Stomach (tissue), 9 donors: ENCODE data around the gene MYO9A. TPM values are rescaled to one million over a fixed set of nuclear protein-coding genes. Genes with fewer than 3 reads are reported as not detected.

ENCODE experiments used
- DNase-seq, 2 donors: peaks; one replicate each; pipeline versions ENCODE4 v3.0.0 to v3.0.0-alpha.2; 2013 to 2019
- H3K27ac ChIP-seq, 5 donors: fragments of 200-600 bp in 4 of 5; sonication (generic) in 4 of 5; one replicate each; pipeline ENCODE4 v1.5.1; 2013 to 2019; ENCODE audit warnings: mild to moderate bottlenecking in 1 of 5, moderate library complexity in 1 of 5
- H3K27me3 ChIP-seq, 3 donors: fragments of 200-600 bp; sonication (generic); one replicate each; pipeline ENCODE4 v1.5.1; 2017 to 2019; ENCODE audit warnings: mixed run types in 1 of 3
- H3K36me3 ChIP-seq, 4 donors: fragments of 200-600 bp; sonication (generic); 1 replicate in 3 of 4; 2 replicates in 1 of 4; pipeline ENCODE4 v1.5.1; 2016 to 2019
- H3K4me1 ChIP-seq, 4 donors: fragments of 200-600 bp; sonication (generic); one replicate each; pipeline ENCODE4 v1.5.1; 2016 to 2019
- H3K4me3 ChIP-seq, 4 donors: fragments of 200-600 bp; sonication (generic) in 3 of 4; one replicate each; pipeline ENCODE4 v1.5.1; 2016 to 2019; ENCODE audit warnings: mild to moderate bottlenecking in 1 of 4
- H3K9me3 ChIP-seq, 4 donors: fragments of 200-600 bp; sonication (generic); one replicate each; pipeline ENCODE4 v1.5.1; 2016 to 2019
- CTCF ChIP-seq, 7 experiments: fragments of 450-650 bp in 4 of 7; fragments of 200-600 bp in 3 of 7; sonication (generic) in 3 of 7; IDR thresholded peaks; one replicate each; pipeline ENCODE4 v1.5.1; 2016 to 2019; ENCODE audit warnings: antibody characterized with exemption in 7 of 7, control low read depth in 2 of 7, mild to moderate bottlenecking in 1 of 7
- EP300 ChIP-seq: sonication (generic); formaldehyde crosslinking; IDR thresholded peaks from one replicate; pipeline ENCODE4 v1.6.1; 2017; ENCODE audit warnings: antibody characterized with exemption
- POLR2A ChIP-seq, 4 donors: fragments of 450-650 bp; IDR thresholded peaks; one replicate each; pipeline ENCODE4 v1.6.1; 2016; ENCODE audit warnings: antibody characterized with exemption in 4 of 4, control low read depth in 2 of 4, mild to moderate bottlenecking in 1 of 4, moderate library complexity in 1 of 4
- POLR2AphosphoS5 ChIP-seq, 3 donors: sonication (generic); formaldehyde crosslinking; IDR thresholded peaks; one replicate each; pipeline ENCODE4 v1.6.1; 2016; ENCODE audit warnings: antibody characterized with exemption in 3 of 3
- WGBS, 5 donors: extraction: QIAGEN DNeasy Blood & Tissue Kit in 3 of 5; methylation state at CpG; one replicate each; pipeline versions ENCODE4 v1.1.5 to v1.1.7; 2013 to 2018; 5-methylcytosine and 5-hydroxymethylcytosine counted together
- intact Hi-C: fragments of 100-400 bp; cut with DNase I; formaldehyde crosslinking; loops from one replicate; pipeline ENCODE4 v1.15.1; 2023; ENCODE audit warnings: low total_unique reads
- polyA plus RNA-seq, 3 donors: library from polyadenylated mRNA; stranded (reverse); fragments of 200-250 nt; gene quantifications; one replicate each; pipeline ENCODE4 v1.2.3, GENCODE V29; 2013
- total RNA-seq, 5 donors: library from RNA; depleted of rRNA; stranded (reverse); fragments of >200 nt; gene quantifications; one replicate each; pipeline versions ENCODE4 v1.1.0 to v1.2.3, GENCODE V29; 2014 to 2016
- donor health status: healthy with polysubstance abuse.
- donor health status: Bipolar disorder and iron deficiency.
- donor health status: healthy.

Gene MYO9A
- total and polyA plus RNA-seq, 8 donors = 2.2 to 120 (median 39.0) TPM

DNA sequence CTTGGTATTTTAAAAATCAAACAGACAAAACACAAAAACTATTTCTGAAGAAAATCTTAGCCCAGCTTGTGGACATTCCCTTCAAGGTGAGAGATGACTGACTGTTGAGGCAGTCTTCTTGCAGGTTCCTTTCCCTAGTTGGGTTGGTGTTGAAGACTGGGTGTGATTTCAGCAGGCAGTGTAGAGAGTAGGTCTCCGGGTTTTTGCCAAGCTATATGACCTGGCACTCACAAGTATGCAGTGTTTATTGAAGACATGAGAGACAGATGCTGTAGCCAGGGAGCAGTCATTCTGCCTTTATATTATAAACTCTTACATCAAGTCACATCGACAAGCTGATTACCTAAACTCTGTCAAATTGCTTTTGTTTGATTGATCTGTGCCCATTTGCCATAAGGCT, 17.8 kb upstream of the MYO9A start:
- peaks cover 0 to 16% (median 5%) of the 10 kb centered on the region in 4 donors for H3K4me1 ChIP-seq
- intact Hi-C loops = no loop called here
- peaks cover 0 to 10% (median 3%) of the 10 kb centered on the region in 4 donors for H3K36me3 ChIP-seq
- no peaks in the 10 kb centered on the region for H3K9me3 ChIP-seq
- H3K4me3 ChIP-seq = no peak overlapping the region
- no peak for DNase-seq
- H3K27ac ChIP-seq = no peak overlapping the region
- WGBS, 5 donors = 31 to 46% (median 34%) methylated on average over 2 of the region's 2 CpGs
- no peak for TF ChIP-seq EP300
- TF ChIP-seq POLR2A (IDR thresholded peaks at IDR 0.05) = no peak
- TF ChIP-seq POLR2AphosphoS5 (IDR thresholded peaks at IDR 0.05) = no peak
- TF ChIP-seq CTCF (IDR thresholded peaks at IDR 0.05) = no peak
- no peaks in the 10 kb centered on the region for H3K27me3 ChIP-seq

GRCh38 chr15:72133211-72133610, 15.3 kb upstream of the MYO9A start:
- WGBS, 5 donors = 87 to 100% (median 96%) methylated on average over 1 of the region's 1 CpG
- intact Hi-C loops = no loop called here
- no peak for DNase-seq
- Histone ChIP-seq H3K4me1 (peaks cover 0 to 16% (median 5%) of the 10 kb centered on the region in 4 donors), H3K27ac (no peak overlapping the region), H3K36me3 (no peaks in the 10 kb centered on the region), H3K9me3 (no peaks in the 10 kb centered on the region), H3K27me3 (no peaks in the 10 kb centered on the region), H3K4me3 (no peak overlapping the region)
- no peak for TF ChIP-seq POLR2A (IDR thresholded peaks at IDR 0.05)
- no peak for TF ChIP-seq EP300

DNA sequence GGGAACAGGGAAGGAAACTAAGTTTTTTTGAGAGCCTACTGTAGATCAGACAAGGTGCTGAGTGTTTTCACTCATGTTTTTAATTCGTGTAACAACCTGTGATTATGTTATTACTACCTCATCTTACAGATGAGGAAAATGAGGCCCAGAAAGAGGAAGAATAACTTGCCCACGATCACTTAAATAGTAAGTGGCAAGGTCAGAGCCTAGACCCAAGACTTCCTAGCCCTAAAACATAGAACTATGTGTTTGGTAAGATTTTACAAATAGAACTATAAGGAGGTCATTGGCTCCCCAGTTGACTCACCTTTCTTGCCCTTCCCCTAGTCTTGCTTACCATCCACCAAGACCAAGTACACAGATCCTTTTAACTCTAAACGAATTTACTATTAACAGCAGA, 14.0 kb upstream of the MYO9A start:
- no peaks in the 10 kb centered on the region for H3K27me3 ChIP-seq
- H3K4me1 ChIP-seq = peaks cover 0 to 14% (median 5%) of the 10 kb centered on the region in 4 donors
- WGBS, 5 donors = 67 to 82% (median 76%) methylated on average over 3 of the region's 3 CpGs
- no peak overlapping the region for H3K4me3 ChIP-seq
- no peak overlapping the region for H3K27ac ChIP-seq
- no peaks in the 10 kb centered on the region for H3K9me3 ChIP-seq
- no peaks in the 10 kb centered on the region for H3K36me3 ChIP-seq
- DNase-seq = no peak
- intact Hi-C loops = no loop called here
- TF ChIP-seq POLR2AphosphoS5 (IDR thresholded peaks at IDR 0.05) (no peak), CTCF (IDR thresholded peaks at IDR 0.05) (no peak), EP300 (no peak), POLR2A (IDR thresholded peaks at IDR 0.05) (no peak)

- no peaks in the 10 kb centered on the region for H3K27me3 ChIP-seq
- intact Hi-C loops = no loop called here
- no peaks in the 10 kb centered on the region for H3K4me1 ChIP-seq
- no peaks in the 10 kb centered on the region for H3K9me3 ChIP-seq
- H3K36me3 ChIP-seq = no peaks in the 10 kb centered on the region
- no peak for TF ChIP-seq POLR2AphosphoS5 (IDR thresholded peaks at IDR 0.05)
- TF ChIP-seq CTCF (IDR thresholded peaks at IDR 0.05) = no peak
- no peak for TF ChIP-seq EP300
- no peak for TF ChIP-seq POLR2A (IDR thresholded peaks at IDR 0.05)
- no peak overlapping the region for H3K27ac ChIP-seq
- no peak overlapping the region for H3K4me3 ChIP-seq
- no peak for DNase-seq
- WGBS, 5 donors = 93 to 100% (median 97%) methylated on average over 4 of the region's 4 CpGs
Measured at GRCh38 chr15:72130272-72130671, 12.3 kb upstream of the MYO9A start.

DNA sequence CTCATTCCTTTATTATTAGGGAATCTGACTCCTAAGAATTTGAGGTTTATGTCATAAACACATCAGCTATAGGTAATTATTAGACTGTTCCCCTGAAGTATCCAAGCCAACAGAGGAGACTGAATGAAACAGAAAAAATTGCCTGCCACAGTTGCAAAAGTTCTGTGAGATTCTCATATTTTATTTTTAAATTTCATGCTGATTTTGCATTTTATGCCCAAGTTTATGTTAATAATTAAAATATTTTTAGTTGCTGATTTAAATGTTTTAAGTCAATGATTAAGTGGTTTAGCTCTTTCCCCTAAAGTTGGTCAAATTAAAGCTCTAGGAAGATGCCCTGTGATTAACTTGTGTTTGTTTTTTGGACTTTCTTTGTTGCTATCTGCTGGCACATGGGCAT, 10.4 kb upstream of the MYO9A start:
- H3K4me3 ChIP-seq = no peak overlapping the region
- DNase-seq = no peak
- H3K36me3 ChIP-seq = no peaks in the 10 kb centered on the region
- H3K4me1 ChIP-seq = no peaks in the 10 kb centered on the region
- intact Hi-C loops = no loop called here
- TF ChIP-seq EP300 (no peak), POLR2AphosphoS5 (IDR thresholded peaks at IDR 0.05) (no peak)
- H3K27me3 ChIP-seq = no peaks in the 10 kb centered on the region
- H3K9me3 ChIP-seq = no peaks in the 10 kb centered on the region
- no peak overlapping the region for H3K27ac ChIP-seq
